HCT116 (cell line): Measurements from ENCODE around the gene GUK1.

Experiments used
- CBX3 ChIP-seq: IDR thresholded peaks from 2 replicates; pipeline ENCODE4 v1.6.1; 2012; ENCODE audit warnings: low read depth
- EZH2 ChIP-seq: fragments of 200-600 bp; sonication (generic); IDR thresholded peaks from 2 replicates; pipeline ENCODE4 v1.6.1; 2017; ENCODE audit warnings: antibody characterized with exemption, mixed run types
- EZH2phosphoT487 ChIP-seq: fragments of 200-600 bp; IDR thresholded peaks from 2 replicates; pipeline ENCODE4 v1.6.1; 2018; ENCODE audit warnings: antibody characterized with exemption, borderline replicate concordance
- MAX ChIP-seq: IDR thresholded peaks from 2 replicates; pipeline ENCODE4 v1.6.1; 2012
- POLR2A ChIP-seq: IDR thresholded peaks from 2 replicates; pipeline ENCODE4 v1.7.0; 2011; ENCODE audit warnings: borderline replicate concordance; ENCODE audit not compliant: insufficient read depth, insufficient read length; ENCODE audit errors: extremely low read depth
- POLR2AphosphoS5 ChIP-seq: IDR thresholded peaks from 2 replicates; pipeline ENCODE4 v1.6.1; 2011; ENCODE audit warnings: mild to moderate bottlenecking, low read depth, low read length, moderate library complexity
- RAD21 ChIP-seq: IDR thresholded peaks from 2 replicates; pipeline ENCODE4 v1.6.1; 2012; ENCODE audit warnings: low read depth, mild to moderate bottlenecking
- SIN3A ChIP-seq: IDR thresholded peaks from 2 replicates; pipeline ENCODE4 v1.6.1; 2012; ENCODE audit warnings: low read depth
- SP1 ChIP-seq: IDR thresholded peaks from 2 replicates; pipeline ENCODE4 v1.6.1; 2012; ENCODE audit warnings: low read depth
- SRF ChIP-seq: IDR thresholded peaks from 2 replicates; pipeline ENCODE4 v1.6.1; 2012; ENCODE audit warnings: low read depth
- TCF7L2 ChIP-seq: IDR thresholded peaks from 2 replicates; pipeline ENCODE4 v1.7.0; 2011; ENCODE audit warnings: borderline replicate concordance, inconsistent platforms; ENCODE audit not compliant: insufficient read depth, insufficient read length; ENCODE audit errors: extremely low read depth
- YY1 ChIP-seq: IDR thresholded peaks from 2 replicates; pipeline ENCODE4 v1.6.1; 2011; ENCODE audit warnings: low read length, low read depth, moderate library complexity, mild to moderate bottlenecking; ENCODE audit not compliant: insufficient replicate concordance; ENCODE audit errors: extremely low read depth
- TF ChIP-seq, protein P1 (sequence below): IDR thresholded peaks from 2 replicates; pipeline ENCODE4 v1.6.1; 2012; ENCODE audit warnings: low read depth
- TF ChIP-seq, protein P2 (sequence below), 3 experiments: fragments of 200-600 bp in 1 of 3; sonication (generic) in 1 of 3; IDR thresholded peaks in 2 of 3; conservative IDR thresholded peaks in 1 of 3; 2 replicates each; pipeline ENCODE4 v1.5.1; 2012 to 2017; ENCODE audit warnings: low read depth in 2 of 3, low read length in 2 of 3, antibody characterized with exemption in 1 of 3, borderline replicate concordance in 1 of 3, control low read depth in 1 of 3, mild to moderate bottlenecking in 1 of 3, mixed read lengths in 1 of 3, mixed run types in 1 of 3, moderate library complexity in 1 of 3; ENCODE audit not compliant: insufficient read depth in 1 of 3

DNA sequence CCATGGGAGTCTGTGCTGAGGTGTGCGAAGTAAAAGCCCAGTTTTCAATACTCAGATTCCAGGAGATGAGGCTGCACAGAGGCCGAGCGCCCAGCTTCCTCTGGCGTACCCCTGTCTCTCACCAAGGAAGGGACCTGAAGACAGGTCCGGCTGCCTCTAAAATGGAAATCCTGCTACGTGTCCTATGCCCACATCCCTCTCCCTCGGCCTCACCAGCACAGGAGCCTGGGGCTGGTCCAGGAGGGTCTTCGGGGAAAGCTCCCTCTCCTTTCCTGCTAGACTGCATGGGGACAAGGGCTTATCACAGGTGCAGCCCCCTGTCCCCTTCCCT lies 31.4 kb upstream of the GUK1 start:
- TF ChIP-seq MAX (no peak), POLR2A (no peak), SRF (no peak), SIN3A (no peak), SP1 (no peak), RAD21 (no peak), POLR2AphosphoS5 (no peak), CBX3 (no peak), EZH2 (no peak), YY1 (no peak), EZH2phosphoT487 (no peak), TCF7L2 (no peak)
- TF ChIP-seq, protein P1, sequence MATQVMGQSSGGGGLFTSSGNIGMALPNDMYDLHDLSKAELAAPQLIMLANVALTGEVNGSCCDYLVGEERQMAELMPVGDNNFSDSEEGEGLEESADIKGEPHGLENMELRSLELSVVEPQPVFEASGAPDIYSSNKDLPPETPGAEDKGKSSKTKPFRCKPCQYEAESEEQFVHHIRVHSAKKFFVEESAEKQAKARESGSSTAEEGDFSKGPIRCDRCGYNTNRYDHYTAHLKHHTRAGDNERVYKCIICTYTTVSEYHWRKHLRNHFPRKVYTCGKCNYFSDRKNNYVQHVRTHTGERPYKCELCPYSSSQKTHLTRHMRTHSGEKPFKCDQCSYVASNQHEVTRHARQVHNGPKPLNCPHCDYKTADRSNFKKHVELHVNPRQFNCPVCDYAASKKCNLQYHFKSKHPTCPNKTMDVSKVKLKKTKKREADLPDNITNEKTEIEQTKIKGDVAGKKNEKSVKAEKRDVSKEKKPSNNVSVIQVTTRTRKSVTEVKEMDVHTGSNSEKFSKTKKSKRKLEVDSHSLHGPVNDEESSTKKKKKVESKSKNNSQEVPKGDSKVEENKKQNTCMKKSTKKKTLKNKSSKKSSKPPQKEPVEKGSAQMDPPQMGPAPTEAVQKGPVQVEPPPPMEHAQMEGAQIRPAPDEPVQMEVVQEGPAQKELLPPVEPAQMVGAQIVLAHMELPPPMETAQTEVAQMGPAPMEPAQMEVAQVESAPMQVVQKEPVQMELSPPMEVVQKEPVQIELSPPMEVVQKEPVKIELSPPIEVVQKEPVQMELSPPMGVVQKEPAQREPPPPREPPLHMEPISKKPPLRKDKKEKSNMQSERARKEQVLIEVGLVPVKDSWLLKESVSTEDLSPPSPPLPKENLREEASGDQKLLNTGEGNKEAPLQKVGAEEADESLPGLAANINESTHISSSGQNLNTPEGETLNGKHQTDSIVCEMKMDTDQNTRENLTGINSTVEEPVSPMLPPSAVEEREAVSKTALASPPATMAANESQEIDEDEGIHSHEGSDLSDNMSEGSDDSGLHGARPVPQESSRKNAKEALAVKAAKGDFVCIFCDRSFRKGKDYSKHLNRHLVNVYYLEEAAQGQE, result no peak
- TF ChIP-seq, protein P2, sequence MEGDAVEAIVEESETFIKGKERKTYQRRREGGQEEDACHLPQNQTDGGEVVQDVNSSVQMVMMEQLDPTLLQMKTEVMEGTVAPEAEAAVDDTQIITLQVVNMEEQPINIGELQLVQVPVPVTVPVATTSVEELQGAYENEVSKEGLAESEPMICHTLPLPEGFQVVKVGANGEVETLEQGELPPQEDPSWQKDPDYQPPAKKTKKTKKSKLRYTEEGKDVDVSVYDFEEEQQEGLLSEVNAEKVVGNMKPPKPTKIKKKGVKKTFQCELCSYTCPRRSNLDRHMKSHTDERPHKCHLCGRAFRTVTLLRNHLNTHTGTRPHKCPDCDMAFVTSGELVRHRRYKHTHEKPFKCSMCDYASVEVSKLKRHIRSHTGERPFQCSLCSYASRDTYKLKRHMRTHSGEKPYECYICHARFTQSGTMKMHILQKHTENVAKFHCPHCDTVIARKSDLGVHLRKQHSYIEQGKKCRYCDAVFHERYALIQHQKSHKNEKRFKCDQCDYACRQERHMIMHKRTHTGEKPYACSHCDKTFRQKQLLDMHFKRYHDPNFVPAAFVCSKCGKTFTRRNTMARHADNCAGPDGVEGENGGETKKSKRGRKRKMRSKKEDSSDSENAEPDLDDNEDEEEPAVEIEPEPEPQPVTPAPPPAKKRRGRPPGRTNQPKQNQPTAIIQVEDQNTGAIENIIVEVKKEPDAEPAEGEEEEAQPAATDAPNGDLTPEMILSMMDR (IDR thresholded peaks at IDR 0.05 in 2 of 3, conservative IDR thresholded peaks at IDR 0.05 in 1 of 3; ENCODE audit: borderline replicate concordance in 1 of 3, insufficient read depth in 1 of 3, low read depth in 2 of 3, low read length in 2 of 3), result no peak
